Liver (tissue), 9 donors: Measurements from ENCODE around the gene ZFAND3. TPM values are rescaled to one million over a fixed set of nuclear protein-coding genes. Genes with fewer than 3 reads are reported as not detected.

Experiments used
- DNase-seq: peaks from one replicate; pipeline ENCODE4 v3.0.0-alpha.2; 2017; ENCODE audit warnings: low spot score
- H3K27ac ChIP-seq, 2 donors: one replicate each; pipeline ENCODE4 v1.7.0; 2013; ENCODE audit warnings: inconsistent platforms in 2 of 2, low read length in 2 of 2, control low read depth in 1 of 2, low read depth in 1 of 2, mild to moderate bottlenecking in 1 of 2
- H3K27me3 ChIP-seq, 4 donors: one replicate each; pipeline versions ENCODE4 v1.6.1 to v1.7.0; 2013; ENCODE audit warnings: low read length in 3 of 4, inconsistent platforms in 1 of 4, mild to moderate bottlenecking in 1 of 4, moderate library complexity in 1 of 4; ENCODE audit not compliant: control insufficient read depth in 4 of 4, insufficient read depth in 4 of 4
- H3K36me3 ChIP-seq, 4 donors: one replicate each; pipeline versions ENCODE4 v1.6.1 to v1.7.0; 2013; ENCODE audit warnings: low read length in 3 of 4, mild to moderate bottlenecking in 3 of 4, low read depth in 1 of 4, moderate library complexity in 1 of 4; ENCODE audit not compliant: control insufficient read depth in 4 of 4, insufficient read depth in 3 of 4
- H3K4me1 ChIP-seq, 4 donors: one replicate each; pipeline versions ENCODE4 v1.6.1 to v1.7.0; 2013; ENCODE audit warnings: low read length in 3 of 4, mild to moderate bottlenecking in 3 of 4, moderate library complexity in 1 of 4; ENCODE audit not compliant: control insufficient read depth in 4 of 4, insufficient read depth in 4 of 4
- H3K4me3 ChIP-seq, 3 donors: one replicate each; pipeline versions ENCODE4 v1.6.1 to v1.7.0; 2013; ENCODE audit warnings: low read length in 3 of 3, control low read depth in 1 of 3, low read depth in 1 of 3, mild to moderate bottlenecking in 1 of 3
- H3K9ac ChIP-seq, 2 donors: one replicate each; pipeline ENCODE4 v1.7.0; 2013; ENCODE audit warnings: low read length in 2 of 2, mild to moderate bottlenecking in 2 of 2, moderate library complexity in 2 of 2, control low read depth in 1 of 2, low read depth in 1 of 2
- H3K9me3 ChIP-seq, 4 donors: one replicate each; pipeline versions ENCODE4 v1.6.1 to v1.7.0; 2013; ENCODE audit warnings: low read length in 3 of 4; ENCODE audit not compliant: control insufficient read depth in 4 of 4
- CTCF ChIP-seq: fragments of 150-350 bp; IDR thresholded peaks from 2 replicates; pipeline ENCODE4 v1.5.1; 2017; ENCODE audit warnings: improper control_type of control experiment, low read depth, low read length; ENCODE audit not compliant: missing input control
- EGR1 ChIP-seq, 2 donors: IDR thresholded peaks; 2 replicates each; pipeline ENCODE4 v1.6.1; 2016 to 2018; ENCODE audit warnings: antibody characterized with exemption in 2 of 2, low read depth in 2 of 2
- FOXA1 ChIP-seq: IDR thresholded peaks from 2 replicates; pipeline ENCODE4 v1.6.1; 2016; ENCODE audit warnings: antibody characterized with exemption
- FOXA2 ChIP-seq: IDR thresholded peaks from 2 replicates; pipeline ENCODE4 v1.6.1; 2016; ENCODE audit warnings: antibody characterized with exemption
- HNF4A ChIP-seq, 2 donors: conservative IDR thresholded peaks; 2 replicates each; pipeline ENCODE4 v1.6.1; 2016; ENCODE audit warnings: antibody characterized with exemption in 2 of 2, mild to moderate bottlenecking in 2 of 2
- HNF4G ChIP-seq: IDR thresholded peaks from 2 replicates; pipeline ENCODE4 v1.6.1; 2016; ENCODE audit warnings: antibody characterized with exemption
- MAX ChIP-seq: IDR thresholded peaks from 2 replicates; pipeline ENCODE4 v1.6.1; 2016; ENCODE audit warnings: antibody characterized with exemption
- NR2F2 ChIP-seq: IDR thresholded peaks from 2 replicates; pipeline ENCODE4 v1.6.1; 2016; ENCODE audit warnings: antibody characterized with exemption
- RAD21 ChIP-seq, 2 donors: IDR thresholded peaks; 2 replicates each; pipeline ENCODE4 v1.6.1; 2016; ENCODE audit warnings: antibody characterized with exemption in 2 of 2, mild to moderate bottlenecking in 2 of 2
- REST ChIP-seq: IDR thresholded peaks from 2 replicates; pipeline ENCODE4 v1.6.1; 2016; ENCODE audit warnings: antibody characterized with exemption, mild to moderate bottlenecking
- RXRA ChIP-seq, 2 donors: IDR thresholded peaks; 2 replicates each; pipeline ENCODE4 v1.6.1; 2017 to 2018; ENCODE audit warnings: antibody characterized with exemption in 2 of 2, mild to moderate bottlenecking in 1 of 2
- SP1 ChIP-seq: IDR thresholded peaks from 2 replicates; pipeline ENCODE4 v1.6.1; 2018; ENCODE audit warnings: antibody characterized with exemption, mild to moderate bottlenecking
- TAF1 ChIP-seq: conservative IDR thresholded peaks from 2 replicates; pipeline ENCODE4 v1.6.1; 2016; ENCODE audit warnings: antibody characterized with exemption, mild to moderate bottlenecking
- YY1 ChIP-seq: IDR thresholded peaks from 2 replicates; pipeline ENCODE4 v1.6.1; 2016; ENCODE audit warnings: antibody characterized with exemption, mild to moderate bottlenecking
- WGBS: extraction: QIAGEN DNeasy Blood & Tissue Kit; methylation state at CpG from one replicate; pipeline ENCODE4 v1.1.7; 2013; 5-methylcytosine and 5-hydroxymethylcytosine counted together
- polyA plus RNA-seq, 2 donors: library from polyadenylated mRNA; stranded (reverse) in 1 of 2; unstranded in 1 of 2; fragments of 200-250 nt in 1 of 2; fragments of >200 nt in 1 of 2; fragmentation: Nextera tagmentation in 1 of 2; extraction: Ambion mirVana in 1 of 2; gene quantifications; one replicate each; pipeline versions ENCODE4 v1.2.1 to v1.2.3, GENCODE V29; 2013 to 2015
- total RNA-seq, 2 donors: library from RNA; depleted of rRNA; stranded (reverse); fragments of >200 nt; gene quantifications; one replicate each; pipeline ENCODE4 v1.2.3, GENCODE V29; 2014
- donor health status: healthy.
- donor health status: healthy.
- donor health status: healthy.
- donor health status: healthy.
- donor health status: healthy.

The ZFAND3 gene
- total and polyA plus RNA-seq, 4 donors = 7.7 to 37.5 (median 23.1) TPM

DNA sequence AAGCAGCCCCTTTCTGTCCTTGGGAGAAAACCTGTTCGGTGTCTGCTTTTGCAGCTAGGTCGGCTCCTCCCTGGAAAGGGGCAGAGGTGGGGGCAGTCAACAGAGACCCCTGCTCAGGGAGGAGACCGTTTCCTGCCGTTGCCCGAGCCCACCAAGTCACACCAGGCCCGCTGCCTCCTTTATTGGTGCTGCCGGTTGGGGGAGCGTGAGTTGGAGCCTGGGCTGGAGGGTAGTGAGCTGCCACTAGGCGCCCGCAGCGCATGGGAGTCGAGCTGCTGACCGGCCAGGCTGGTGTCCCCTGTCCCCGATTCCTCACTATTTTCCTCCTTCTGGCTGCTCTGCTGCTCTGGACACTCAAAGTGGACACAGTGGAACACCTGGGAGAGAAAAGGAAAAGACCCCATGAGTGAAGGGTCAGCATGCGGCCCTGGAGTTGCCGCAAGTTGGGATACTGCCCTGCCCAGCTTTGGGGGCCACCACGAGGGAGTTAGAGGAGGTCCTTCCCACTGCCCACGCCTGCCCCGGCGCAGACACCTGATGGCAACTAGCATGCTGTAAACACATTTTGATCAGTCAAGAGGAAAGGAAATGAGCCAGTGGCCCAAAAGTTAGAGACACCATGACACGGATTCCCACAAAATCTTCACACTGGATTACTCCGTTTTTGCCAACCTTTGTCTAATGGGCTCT lies 355.4 kb downstream of the ZFAND3 start:
- Histone ChIP-seq H3K4me1 (peaks cover 0 to 41% (median 28%) of the 10 kb centered on the region in 4 donors), H3K9me3 (no peaks in the 10 kb centered on the region), H3K27me3 (no peaks in the 10 kb centered on the region), H3K36me3 (no peaks in the 10 kb centered on the region), H3K9ac (no peak overlapping the region), H3K27ac (no peak overlapping the region), H3K4me3 (no peak overlapping the region)
- TF ChIP-seq HNF4A (conservative IDR thresholded peaks at IDR 0.05) (no peak), RXRA (IDR thresholded peaks at IDR 0.05) (no peak), NR2F2 (no peak), EGR1 (IDR thresholded peaks at IDR 0.05; ENCODE audit: low read depth in 2 of 2) (no peak), FOXA1 (no peak), TAF1 (no peak)
- WGBS = 97% methylated on average over 22 of the region's 22 CpGs
- no peak for DNase-seq

GRCh38 chr6:38175786-38176185 lies 356.3 kb downstream of the ZFAND3 start:
- Histone ChIP-seq H3K4me1 (peaks cover 0 to 34% (median 20%) of the 10 kb centered on the region in 4 donors), H3K4me3 (no peak overlapping the region), H3K36me3 (no peaks in the 10 kb centered on the region), H3K27ac (no peak overlapping the region), H3K9ac (no peak overlapping the region), H3K27me3 (no peaks in the 10 kb centered on the region), H3K9me3 (no peaks in the 10 kb centered on the region)
- TF ChIP-seq EGR1 (IDR thresholded peaks at IDR 0.05; ENCODE audit: low read depth in 2 of 2) (no peak), SP1 (no peak), FOXA1 (no peak), HNF4G (no peak), RAD21 (IDR thresholded peaks at IDR 0.05) (no peak), FOXA2 (no peak), MAX (no peak)
- DNase-seq = no peak
- WGBS = 87% methylated on average over 11 of the region's 11 CpGs

- DNase-seq = no peak
- H3K36me3 ChIP-seq = no peaks in the 10 kb centered on the region
- H3K4me3 ChIP-seq = no peak overlapping the region
- no peaks in the 10 kb centered on the region for H3K9me3 ChIP-seq
- H3K9ac ChIP-seq = no peak overlapping the region
- no peaks in the 10 kb centered on the region for H3K27me3 ChIP-seq
- TF ChIP-seq REST (no peak), YY1 (no peak), TAF1 (no peak), HNF4A (conservative IDR thresholded peaks at IDR 0.05) (peak in 1 of 2 donors; percentile 29), CTCF (no peak), RAD21 (IDR thresholded peaks at IDR 0.05) (peak in 1 of 2 donors; percentile 35), RXRA (IDR thresholded peaks at IDR 0.05) (no peak)
- H3K27ac ChIP-seq = no peak overlapping the region
- peaks cover 0 to 25% (median 10%) of the 10 kb centered on the region in 4 donors for H3K4me1 ChIP-seq
- WGBS = 64% methylated on average over 32 of the region's 32 CpGs
Observed at GRCh38 chr6:38176797-38177751, 357.5 kb downstream of the ZFAND3 start.
